HG02885 (cell line): Measurements from ENCODE around the gene ZBTB42.
"Not testable (repeated sequence)": the region's sequence is repeated elsewhere in the genome, so short reads cannot be mapped to it uniquely, and the experiment has no call there.

Experiments used
- ATAC-seq: cut with Tn5 transposase; IDR thresholded peaks from one replicate; pipeline ENCODE4 v1.9.1; 2021; ENCODE audit warnings: mild to moderate bottlenecking; ENCODE audit not compliant: unreplicated experiment, poor library complexity

ZBTB42 gene

DNA sequence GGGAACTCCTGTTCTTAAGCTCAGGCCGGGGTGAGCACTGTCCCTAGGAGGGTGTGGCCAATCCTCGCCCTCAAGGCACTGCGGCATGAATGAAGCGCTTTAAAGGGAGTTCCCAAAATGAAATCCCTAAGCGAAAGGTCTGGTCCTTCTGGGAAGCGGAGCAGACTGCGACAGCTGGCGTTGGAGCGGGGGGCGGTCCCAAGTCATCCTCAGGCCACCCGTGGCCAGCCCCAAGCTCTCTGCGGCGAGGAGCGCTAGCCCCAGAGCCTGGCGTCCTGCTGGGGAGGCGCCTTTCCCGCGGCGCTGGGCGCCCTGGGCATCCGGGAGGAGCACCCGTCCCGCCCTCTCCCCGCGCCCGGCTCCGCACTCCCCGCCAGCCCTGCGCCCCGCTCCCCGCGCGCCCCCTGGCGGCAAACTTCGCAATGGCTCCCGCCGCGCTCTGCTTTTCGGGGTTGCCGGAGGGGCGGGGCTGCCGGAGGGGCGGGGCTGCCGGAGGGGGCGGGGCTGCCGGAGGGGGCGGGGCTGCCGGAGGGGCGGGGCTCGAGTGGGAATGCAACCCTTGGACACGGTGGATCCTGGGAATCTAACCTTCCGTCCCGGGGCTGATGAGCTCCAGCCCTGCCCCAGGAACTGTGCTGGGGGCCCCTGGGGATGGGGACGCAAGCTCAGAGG, 25.4 kb downstream of the ZBTB42 start:
- peak; percentile 77 for ATAC-seq

DNA sequence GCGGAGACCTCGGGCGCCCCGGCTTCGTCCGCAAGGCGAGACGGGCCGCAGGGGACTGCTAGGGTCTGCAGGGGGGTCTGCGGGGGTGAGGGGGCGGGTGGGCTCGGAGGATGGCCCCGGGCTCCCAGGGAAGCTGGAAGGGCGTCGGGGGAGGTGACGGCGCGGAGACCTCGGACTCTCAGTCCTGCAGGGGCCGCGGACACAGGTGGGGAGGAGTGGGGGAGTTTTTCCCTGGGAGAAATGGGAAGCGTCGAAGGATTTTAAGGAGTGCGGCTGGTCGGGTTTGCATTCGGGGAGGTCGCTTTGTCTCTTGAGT, 25.9 kb downstream of the ZBTB42 start:
- ATAC-seq = no peak

DNA sequence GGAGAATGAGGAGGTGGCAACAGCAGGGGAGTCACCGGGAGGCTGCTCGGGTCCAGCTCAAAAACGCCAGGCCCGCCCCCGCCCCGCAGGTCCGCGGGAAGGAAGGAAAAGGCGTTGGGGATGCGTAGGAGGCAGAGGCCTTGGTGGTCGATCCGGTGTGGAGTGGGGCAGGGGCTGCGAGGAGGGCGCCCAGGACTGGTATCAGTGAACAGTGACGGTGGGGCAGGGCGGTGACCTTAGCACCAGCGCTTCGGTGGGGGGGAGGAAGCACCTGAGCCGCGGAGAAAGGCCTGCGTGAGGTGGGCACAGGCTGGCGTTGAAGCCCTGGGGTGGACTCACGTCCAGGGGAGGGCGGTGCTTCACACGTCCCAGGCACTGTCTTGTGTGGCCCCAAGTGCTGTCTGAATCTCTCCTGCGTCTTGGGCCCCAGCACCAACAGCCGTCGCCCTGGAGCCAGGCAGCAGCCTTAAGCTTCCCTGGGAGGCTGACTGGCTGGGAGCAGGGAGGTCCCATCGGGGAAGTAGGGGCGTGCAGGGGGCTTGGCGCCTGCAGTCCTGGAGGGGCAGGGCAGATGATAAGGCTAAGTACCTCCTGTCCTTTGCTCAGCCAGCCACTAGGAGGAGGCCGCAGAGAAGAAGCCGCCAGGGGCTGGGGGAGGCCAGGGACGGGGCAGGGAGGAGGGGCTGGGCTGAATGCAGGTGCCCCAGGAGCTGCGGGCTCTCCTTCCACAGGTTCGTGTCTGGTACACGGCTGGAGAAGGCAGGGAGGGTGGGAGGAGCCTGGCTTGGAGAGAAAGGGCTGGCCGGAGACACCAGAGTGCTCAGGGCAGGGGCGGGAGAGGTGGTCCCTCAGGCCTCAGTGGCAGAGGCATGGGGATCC, 26.5 kb downstream of the ZBTB42 start:
- ATAC-seq = no peak

DNA sequence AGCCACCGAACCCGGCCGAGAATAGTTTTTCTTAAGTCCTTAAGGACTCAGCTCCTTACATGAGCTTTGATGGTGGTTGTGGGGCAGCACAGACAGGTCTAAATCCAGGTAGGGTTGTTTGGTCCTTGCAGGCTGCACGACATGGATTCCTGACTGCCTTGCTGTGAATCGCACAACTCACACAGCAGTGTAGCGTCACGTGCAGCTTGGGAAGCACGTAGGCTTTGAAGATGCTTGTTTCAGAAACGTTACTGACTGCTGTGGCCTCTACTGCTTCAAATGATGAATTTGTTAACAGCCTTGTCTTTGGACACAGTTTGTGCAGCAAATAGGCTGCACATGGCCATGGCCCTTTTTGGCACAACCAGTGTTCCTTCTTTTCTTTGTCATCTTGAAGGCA, 29.9 kb downstream of the ZBTB42 start:
- no peak for ATAC-seq

DNA sequence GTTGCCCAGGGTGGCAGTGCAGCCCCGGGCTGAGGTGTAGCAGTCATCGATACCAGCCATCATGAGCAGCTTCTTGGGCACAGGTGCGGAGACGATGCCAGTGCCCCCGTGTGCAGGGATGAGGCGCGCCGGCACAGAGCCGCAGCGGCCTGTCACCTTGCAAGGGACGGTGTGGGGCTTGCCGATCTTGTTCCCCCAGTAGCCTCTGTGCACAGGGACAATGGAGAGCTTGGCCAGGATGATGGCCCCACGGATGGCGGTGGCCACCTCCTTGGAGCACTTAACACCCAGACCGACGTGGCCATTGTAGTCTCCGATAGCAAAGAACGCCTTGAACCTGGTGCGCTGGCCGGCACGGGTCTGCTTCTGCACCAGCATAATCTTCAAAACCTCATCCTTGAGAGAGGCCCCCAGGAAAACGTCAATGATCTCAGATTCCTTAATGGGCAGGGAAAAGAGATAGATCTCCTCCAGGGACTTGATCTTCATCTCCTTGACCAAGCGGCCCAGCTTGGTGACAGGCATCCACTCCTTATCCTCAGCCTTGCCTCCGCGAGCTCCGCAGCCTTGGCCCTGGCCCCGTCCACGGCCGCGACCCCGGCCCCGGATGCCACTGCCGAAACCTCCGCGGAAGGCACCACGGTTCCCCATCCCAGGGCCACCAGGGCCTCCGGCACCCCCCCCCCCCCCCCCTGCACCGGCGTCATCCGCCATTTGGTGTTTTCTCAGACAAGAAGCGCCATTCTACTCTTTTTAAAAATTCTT, 35.5 kb downstream of the ZBTB42 start:
- not testable (repeated sequence) for ATAC-seq

DNA sequence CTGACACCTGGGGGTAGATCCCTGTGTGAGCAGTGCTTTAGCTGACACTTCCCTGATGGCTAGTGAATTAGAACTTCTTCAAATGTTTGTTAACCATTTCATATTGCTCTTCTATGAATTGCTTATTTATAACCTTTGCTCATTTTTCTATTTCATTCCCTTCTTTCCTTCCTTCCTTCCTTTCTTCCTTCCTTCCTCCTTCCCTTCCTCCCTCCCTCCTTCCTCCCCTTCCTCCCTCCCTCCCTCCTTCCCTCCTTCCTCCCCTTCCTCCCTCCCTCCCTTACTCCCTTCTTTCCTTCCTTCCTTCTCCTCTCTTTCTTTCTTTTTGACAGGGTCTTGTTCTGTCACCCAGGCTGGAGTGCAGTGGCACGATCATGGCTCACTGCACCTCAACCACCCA, 40.8 kb downstream of the ZBTB42 start:
- ATAC-seq = no peak

DNA sequence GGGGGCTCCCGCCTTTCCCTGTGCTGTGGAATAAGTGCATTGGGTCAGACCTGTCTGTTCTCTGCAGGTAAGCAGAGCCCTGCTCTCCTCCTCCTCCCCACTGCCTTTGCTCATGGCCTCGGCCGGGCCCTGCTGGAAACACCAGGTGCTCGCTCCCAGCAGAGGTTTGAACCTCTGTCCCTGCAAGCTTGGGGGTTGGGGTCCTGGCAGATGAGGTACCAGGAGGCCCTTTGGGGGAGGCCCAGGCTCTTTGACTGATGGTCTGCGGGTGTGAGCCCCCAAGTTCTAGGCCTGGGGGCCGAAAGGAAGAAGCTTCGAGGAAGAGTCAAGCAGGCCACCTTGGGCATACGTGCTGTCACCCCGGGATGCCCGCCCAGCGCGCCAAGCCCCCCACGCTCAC, 42.1 kb downstream of the ZBTB42 start:
- ATAC-seq = no peak

DNA sequence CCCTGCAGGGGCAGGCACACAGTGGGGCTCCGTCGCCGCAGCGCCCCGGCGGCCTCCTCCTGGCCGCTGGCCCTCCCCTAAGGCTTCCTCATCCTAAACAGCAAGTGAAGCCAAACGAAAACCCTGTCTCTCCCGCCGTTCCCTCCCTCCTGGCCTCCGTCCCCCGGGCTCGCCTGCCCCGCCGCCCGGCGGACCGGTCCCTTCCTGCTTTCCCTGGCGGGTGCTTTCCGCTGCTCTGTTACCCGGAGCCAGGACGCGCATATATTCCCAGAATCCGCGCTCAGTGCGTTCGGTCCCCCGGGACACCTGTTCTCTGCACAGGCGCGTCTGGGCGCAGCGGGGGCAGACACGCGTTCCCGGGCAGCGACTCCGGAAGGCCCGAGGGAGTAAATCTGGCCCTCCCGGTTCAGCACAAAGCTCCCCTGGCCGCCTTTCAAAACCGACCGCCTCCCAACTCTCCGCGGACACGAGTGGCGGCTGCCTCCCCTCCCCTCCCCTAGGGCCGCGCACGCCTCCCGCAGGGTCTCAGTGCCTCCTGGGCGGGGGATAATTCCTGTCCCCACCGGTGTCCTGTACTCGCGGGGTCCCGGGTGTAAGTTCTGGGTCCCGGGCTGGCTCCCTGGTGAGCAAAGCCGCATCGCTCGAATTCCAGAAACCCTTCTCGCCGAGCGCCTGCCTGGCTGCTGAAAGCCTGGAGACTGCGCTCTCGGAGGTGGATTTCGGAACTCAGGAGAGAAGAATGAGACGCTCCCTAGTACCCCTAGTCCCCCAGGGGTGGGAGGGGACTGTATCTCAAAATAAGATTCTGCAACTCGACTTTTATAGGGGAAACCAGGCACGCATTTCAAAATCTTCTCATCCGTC, 42.8 kb downstream of the ZBTB42 start:
- no peak for ATAC-seq

DNA sequence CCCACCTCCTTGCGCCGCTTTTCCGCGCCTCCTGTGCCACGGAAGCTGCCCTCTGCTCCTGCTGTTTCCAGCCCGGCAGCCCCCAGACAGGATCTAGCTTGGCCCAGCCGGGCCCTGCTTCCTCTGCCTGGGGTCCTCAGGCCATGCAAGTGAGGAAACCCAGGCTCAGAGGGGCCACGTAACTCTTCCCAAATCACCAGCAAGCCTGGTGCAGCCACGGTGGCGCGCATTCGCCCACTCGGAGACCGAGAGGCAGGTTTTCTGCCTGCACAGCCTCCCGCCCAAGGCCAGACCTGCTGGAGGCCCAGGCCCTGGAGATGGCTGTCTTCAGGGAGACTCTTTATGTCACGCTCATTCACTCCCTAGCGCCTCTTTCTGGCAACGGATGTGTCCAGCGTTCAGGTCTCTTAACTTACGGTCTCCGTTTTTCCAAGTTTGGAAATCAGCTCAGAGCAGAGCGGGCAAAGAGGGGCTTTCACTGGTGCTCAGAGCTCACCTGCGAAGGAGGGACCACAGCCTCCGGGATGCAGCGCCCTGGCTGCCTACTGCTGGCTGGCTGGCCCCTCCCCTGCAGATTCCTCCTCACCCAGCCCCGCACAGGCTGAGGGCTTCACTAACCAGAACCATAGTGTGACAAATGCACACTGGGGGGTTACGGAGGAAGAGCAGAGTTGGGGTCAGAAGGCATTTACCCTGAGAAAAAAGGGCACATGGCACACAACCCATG, 43.6 kb downstream of the ZBTB42 start:
- no peak for ATAC-seq

DNA sequence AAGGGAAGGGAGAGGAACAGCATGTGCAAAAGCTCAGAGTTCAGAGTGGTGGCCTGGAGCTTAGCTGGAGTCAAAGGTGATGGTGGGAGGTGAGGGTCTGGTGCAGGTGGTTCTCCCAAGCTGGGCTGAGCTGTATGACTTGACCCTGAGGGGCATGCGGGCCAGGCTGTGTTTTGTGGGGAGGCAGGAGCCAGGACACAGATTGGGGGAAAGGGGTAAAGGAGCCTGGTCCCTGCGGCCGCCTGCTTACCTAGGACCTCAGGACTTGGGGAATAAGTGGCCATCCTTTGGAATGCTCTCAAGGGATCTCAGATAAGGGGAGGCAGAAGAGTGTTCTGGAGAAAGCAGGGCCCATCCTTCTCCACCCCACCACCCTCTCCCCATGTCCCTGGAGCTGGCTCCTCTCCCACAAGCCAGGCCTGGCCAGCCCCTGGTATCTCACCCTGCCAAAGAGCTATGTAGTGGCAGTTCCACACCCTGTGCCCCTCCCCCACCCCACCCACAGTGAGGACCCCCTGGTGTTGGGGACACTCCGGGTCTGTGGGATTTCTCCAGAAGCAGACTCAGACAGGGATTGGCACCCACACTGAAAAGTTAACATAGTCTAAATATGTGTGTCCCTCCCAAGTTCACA, 44.2 kb downstream of the ZBTB42 start:
- ATAC-seq = no peak

DNA sequence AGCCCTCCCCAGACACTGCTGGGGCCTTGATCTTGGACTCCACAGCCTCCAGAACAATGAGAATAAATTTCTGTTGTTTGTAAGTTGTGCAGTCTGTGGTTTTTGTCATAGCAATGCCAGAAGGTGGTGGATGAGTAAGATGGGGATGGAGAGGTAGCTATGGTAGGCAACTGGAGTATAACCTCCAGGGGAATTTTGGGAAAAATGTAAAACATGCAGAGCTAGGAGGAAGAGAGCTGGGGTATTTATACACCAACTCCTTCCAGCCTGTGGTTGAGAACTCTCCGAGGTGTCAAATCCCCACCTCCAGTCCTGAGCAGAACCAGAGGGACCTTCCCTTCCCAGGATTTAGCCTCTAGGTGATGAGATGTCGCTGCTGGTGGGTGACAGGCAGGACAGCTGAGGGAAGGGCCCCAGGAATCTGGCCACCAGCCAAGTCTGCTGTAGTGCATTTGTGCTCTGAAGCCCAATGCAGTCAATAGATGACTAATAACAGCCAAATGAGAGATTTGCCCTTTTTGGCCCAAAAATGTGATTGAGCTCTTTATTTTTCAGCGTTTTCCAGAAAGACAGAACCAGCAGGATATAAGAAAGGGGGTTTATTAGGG, 45.0 kb downstream of the ZBTB42 start:
- no peak for ATAC-seq

DNA sequence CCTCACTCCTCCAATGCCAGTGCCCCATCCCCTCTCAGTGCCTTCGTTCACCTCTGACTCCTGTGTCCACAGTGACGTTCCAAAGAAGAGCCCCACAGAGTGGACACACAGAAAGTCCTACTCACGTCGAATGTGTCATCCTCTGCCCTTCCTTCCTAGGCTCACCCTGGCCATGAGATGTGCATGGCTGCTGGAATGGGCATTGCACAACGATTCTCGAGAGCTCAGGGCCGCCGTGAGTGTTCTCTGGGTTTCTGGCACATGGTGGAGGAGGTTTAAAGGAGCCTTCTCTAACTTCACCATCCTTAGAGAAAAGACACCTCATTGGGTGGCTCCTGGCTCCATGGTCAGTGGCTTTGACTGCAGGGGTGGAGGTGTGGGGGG, 51.4 kb downstream of the ZBTB42 start:
- ATAC-seq = no peak
